A549 treated with CORT108297 at 1 μM for 4 hours (cell line): ENCODE results near the gene FHL3. TPM values are rescaled to one million over a fixed set of nuclear protein-coding genes. Genes with fewer than 3 reads are reported as not detected.

Source experiments
- total RNA-seq: library from RNA; stranded (reverse); fragments of 200-300 nt; extraction: Qiagen RNA extraction; gene quantifications from 5 replicates; pipeline ENCODE4 v1.2.3, GENCODE V29; 2022

Gene FHL3
- 7.3 to 9.0 TPM (median 8.7 TPM) in 5 replicates for total RNA-seq

GRCh38 chr1:38005195-38006007 lies at the start of gene FHL3:
Gene FHL3, minus strand, starts transcription at chr1:38005514. Its CDS starts 6,102 bp downstream, at chr1:37999412.

GRCh38 chr1:38046333-38046883 lies 41.1 kb upstream of the FHL3 start, which contains the start of gene POU3F1:
Gene POU3F1, minus strand, starts transcription at chr1:38046793. Its CDS starts 50 bp downstream, at chr1:38046743.

GRCh38 chr1:38012363-38013226 lies 7.3 kb upstream of the FHL3 start, which contains the start of gene UTP11:
Gene UTP11, plus strand, starts transcription at chr1:38012734. Its CDS starts 69 bp downstream, at chr1:38012803.

Other genes starting within 250 kb of the FHL3 start
- gene EPHA10, start 240.4 kb downstream of the FHL3 start, total RNA-seq = 0.63 to 0.91 TPM (median 0.83 TPM) in 5 replicates
- gene MANEAL, start 211.7 kb downstream of the FHL3 start, total RNA-seq = 20.4 to 27.1 TPM (median 26.2 TPM) in 5 replicates
- gene C1orf122, start 197.7 kb downstream of the FHL3 start, total RNA-seq = 32.2 to 68.6 TPM (median 56.5 TPM) in 5 replicates
- gene YRDC, start 197.3 kb downstream of the FHL3 start, total RNA-seq = 14.4 to 19.8 TPM (median 18.5 TPM) in 5 replicates
- 3.9 to 5.4 TPM (median 4.2 TPM) in 5 replicates for gene MTF1, start 145.9 kb downstream of the FHL3 start, total RNA-seq
- gene INPP5B, start 58.5 kb downstream of the FHL3 start, total RNA-seq = 3.9 to 5.4 TPM (median 4.5 TPM) in 5 replicates
- 50.9 to 100 TPM (median 54.3 TPM) in 5 replicates for gene SF3A3, start 15.5 kb downstream of the FHL3 start, total RNA-seq
- gene UTP11, start 7.2 kb upstream of the FHL3 start, total RNA-seq = 39.1 to 77.3 TPM (median 42.9 TPM) in 5 replicates
- gene POU3F1, start 41.3 kb upstream of the FHL3 start, total RNA-seq = not detected in 5 replicates